ENCODE measurements around the gene RAB27B. TPM values are rescaled to one million over a fixed set of nuclear protein-coding genes. Genes with fewer than 3 reads are reported as not detected.
"Not testable (repeated sequence)": the region's sequence is repeated elsewhere in the genome, so short reads cannot be mapped to it uniquely, and the experiment has no call there.

The RAB27B gene, protein sequence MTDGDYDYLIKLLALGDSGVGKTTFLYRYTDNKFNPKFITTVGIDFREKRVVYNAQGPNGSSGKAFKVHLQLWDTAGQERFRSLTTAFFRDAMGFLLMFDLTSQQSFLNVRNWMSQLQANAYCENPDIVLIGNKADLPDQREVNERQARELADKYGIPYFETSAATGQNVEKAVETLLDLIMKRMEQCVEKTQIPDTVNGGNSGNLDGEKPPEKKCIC
- not detected in 2 replicates for total RNA-seq

DNA sequence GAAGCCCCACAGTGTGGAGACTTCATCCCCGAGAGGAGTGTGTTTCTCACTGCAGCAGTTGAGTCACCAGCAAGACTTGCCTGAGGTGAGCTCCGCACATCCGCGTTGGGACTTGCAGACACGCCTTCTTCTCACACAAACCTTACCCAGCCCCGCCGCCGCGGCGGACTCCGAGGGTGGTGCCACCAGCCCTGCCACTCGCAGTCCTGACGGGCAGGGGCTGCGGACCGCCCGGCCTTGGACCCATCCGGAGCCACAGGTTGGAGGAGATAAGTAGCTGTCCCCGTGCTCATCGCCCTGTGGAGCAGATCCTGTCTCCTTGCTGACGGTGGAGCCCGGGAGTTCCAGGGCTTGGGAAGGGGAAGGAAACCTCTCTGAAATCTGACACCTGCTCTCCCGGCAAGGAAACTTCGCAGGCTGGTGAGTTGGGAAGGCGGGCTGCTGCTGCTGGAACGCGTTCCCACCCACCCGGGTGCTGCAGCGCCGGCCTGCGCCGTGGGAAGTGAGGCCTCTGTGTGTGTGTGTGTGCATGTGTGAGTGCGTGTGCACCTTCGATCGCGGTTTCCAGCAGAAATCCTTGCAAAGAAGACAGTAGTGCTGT, at the start of gene RAB27B:
Gene RAB27B, plus strand, starts transcription at position 197 of the 601 bp plus-strand sequence. CDS start 49,109 bp downstream, outside the sequence.
- DNase-seq (ENCODE audit: low read depth in 2 of 2): peak in 1 of 2 donors; percentile 54

DNA sequence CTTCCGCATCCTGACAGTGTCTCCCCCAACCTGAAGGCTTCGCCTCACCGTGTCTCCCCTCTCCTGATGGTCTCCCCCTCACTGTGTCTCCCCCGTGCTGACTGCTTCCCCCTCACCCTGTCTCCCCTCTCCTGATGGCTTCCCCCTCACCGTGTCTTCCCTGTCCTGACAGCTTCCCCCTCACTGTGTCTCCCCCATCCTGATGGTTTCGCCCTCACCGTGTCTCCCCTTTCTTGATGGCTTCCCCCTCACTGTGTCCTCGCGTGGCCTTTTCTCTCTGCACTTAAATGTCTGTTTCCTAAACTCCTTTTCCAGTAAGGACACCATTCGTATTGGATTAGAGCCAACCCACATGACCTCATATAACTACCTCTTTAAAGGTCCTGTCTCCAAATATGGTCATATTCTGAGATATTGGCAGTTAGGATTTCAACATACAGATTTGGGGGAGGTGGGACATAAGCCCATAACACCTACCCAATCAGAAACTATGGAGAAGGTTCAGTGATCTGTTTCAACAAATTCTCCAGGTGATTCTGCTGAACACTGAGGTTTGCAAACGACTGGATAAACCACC, 47.9 kb upstream of the RAB27B start:
- DNase-seq (ENCODE audit: low read depth in 2 of 2): no peak

DNA sequence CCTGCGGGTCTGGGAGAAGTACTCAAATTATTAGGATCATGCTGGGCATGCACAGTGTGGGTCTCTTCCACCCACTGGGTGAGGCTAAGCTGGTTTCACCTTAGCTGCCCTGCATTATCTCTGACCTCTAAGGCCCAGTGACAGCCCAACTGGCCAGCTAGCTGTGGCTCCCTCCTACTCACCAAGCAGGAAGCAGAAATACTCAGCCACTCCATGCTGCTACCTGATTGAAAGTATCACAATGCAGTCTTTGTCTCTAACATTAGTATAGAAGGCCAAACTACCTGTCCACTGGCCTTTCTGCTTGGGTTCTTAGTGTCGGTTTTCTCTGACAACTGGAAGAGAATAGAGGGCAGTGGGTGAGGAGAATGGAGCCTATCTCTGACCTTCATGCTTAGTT, 47.3 kb upstream of the RAB27B start:
- DNase-seq (ENCODE audit: low read depth in 2 of 2): no peak

DNA sequence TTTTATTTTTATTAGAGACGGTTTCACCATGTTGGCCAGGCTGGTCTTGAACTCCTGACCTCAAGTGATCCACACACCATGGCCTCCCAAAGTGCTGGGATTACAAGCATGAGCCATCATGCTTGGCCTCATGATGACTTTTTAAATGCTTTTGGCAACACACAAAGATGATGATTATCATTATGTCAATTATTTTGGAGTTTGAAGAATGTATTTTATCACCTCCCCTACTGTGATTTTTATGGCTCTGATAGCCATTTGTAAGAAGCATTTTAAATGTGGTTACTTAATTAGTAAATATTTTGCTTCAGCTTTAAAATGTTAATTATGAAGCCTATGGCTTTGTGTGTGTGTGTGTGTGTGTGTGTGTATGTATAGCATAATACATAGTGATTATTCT, 45.1 kb upstream of the RAB27B start:
- no peak for DNase-seq (ENCODE audit: low read depth in 2 of 2)

DNA sequence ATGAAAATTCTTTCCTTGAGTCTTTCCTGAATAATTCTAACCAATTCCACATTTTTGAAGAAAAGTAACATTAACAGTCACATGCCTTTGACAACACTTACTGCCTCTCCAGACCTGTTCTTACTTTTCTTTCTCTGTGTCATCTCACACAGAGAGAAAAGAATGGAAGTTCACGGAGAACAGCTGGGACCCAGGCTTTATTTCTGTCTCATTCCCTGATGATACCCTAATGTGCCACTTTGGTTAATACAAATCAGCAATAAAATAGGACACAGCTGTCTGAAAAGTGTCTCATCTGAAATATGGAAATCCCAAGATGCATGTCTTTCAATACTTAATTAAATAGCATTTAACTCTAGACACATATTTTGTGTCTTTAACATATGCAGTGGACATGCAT, 42.1 kb upstream of the RAB27B start:
- DNase-seq (ENCODE audit: low read depth in 2 of 2): no peak

DNA sequence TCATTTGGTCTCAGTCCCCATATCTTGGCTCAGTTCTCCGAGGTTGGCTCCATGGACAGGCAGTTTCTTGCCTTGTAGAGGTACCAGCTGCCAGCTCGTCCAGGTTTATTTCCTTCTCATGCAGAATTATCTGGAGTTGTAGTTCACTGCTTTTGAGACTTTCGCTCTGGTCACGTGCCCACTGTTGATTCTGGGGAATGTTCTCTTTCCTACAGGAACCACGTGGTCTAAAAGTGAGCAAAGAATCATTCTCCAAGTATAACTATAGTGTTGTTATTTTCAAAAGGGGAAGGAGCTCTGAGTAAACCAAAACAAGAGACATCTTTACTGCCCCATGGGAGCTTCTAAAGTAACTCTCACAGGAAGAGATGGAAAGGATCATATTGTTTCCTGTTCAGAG, 41.2 kb upstream of the RAB27B start:
- DNase-seq (ENCODE audit: low read depth in 2 of 2): no peak

DNA sequence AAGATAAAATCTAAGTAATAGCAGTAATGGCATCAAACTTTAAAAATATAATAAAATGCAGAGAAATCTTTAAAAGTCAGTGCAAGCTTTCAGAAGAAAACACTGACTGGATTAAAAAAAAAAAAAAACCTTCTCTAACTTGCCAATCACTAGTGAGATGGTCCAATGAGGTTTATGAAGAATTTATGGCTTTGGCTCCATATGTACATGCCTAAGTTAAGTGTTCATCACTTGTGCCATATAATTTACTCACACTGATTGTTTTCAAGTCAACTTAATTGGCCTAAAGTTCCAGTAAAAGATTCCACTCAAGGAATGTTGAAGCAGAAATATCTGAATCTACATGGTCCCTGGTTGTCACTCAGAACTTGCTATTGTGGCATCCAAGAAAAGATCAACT, 40.7 kb upstream of the RAB27B start:
- no peak for DNase-seq (ENCODE audit: low read depth in 2 of 2)

DNA sequence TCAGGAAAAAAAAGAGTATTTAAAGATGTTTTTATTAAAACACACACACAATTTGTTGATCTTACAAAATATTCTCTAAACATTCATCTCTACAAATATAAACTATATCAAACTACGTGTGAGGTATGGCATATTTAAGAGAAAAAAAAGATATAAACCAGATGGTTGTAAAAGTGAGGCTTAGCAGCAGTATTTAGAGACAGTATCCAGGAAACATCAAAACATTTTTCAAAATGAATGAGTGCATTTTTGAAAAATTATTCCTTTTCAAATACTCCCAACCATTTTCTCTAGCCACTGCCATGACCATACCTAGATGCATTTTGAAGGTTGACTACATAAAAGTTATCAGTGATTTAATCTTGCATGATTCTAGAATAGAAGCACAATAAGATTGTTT, 38.2 kb upstream of the RAB27B start:
- no peak for DNase-seq (ENCODE audit: low read depth in 2 of 2)

DNA sequence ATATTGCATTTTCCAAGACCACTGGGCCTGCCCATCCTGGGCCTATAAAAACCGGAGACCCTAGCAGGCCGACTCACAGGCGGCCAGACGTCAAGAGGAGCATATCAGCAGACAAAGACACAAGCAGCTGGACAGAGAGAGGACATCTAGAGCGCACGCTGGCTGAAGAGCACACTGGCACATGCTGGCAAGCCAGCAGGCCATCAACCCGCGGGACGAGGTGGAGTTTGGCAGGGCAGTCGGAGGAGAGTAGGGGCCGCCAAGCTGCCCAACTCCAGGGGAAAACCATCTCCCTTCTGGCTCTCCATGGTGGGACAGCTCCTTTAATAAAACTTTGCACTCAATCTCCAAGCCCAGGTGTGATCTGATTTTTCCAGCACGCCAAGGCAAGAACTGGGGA, 36.6 kb upstream of the RAB27B start:
- no peak for DNase-seq (ENCODE audit: low read depth in 2 of 2)

DNA sequence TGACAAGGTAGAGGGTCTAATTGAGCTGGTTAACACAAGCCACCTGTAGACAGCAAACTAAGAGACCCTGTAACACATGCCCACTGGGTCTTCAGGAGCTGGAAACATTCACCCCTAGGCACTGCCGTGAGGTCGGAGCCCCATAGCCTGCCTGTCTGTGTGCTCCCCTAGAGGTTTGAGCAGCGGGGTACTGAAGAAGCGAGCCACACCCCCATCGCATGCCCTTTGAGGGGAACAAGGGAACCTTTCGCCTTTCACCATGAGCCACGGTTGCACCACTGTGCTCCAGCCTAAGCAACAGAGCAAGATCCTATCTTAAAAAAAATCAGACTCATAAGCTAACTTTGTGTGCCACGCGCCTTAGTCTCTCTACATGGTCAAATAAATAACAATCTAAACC, 36.2 kb upstream of the RAB27B start:
- no peak for DNase-seq (ENCODE audit: low read depth in 2 of 2)

DNA sequence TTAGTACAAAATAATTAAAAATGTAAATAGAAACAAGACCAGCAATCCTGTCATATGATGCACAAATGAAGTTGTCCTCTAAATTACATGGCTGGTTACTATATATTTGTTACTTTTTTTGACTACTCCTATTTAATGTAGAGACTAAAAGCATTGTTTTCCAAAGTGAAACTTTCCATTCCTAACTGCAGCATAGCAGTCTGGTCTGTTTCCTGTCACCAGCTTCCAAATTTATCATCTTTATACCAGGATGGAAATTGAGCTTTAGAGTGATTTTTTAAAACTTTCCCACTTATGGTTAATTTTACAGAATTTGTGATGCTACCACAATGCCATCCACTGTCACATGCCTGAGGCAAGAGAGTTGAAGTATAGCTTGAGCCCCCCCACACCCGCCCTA, 33.5 kb upstream of the RAB27B start:
- DNase-seq (ENCODE audit: low read depth in 2 of 2): no peak

DNA sequence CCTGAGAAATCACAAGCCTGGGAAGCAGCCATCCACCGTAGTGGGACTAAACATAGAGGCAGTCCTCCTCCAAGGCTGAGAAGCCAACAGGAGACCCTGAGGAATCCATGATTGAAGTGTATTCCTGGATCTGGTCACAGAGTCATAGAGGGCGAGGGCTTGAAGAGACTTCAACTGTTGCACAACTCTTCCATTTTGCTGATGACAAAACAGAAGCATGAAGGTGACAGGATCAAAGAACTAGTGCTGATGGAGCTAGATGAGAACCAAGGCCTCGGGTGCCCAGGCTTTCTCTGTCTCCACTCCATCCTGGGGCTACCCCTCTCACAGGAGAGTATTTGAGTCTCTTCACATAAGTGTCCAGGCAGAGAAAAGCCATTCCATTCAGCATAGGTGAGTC, 30.1 kb upstream of the RAB27B start:
- DNase-seq (ENCODE audit: low read depth in 2 of 2): no peak

DNA sequence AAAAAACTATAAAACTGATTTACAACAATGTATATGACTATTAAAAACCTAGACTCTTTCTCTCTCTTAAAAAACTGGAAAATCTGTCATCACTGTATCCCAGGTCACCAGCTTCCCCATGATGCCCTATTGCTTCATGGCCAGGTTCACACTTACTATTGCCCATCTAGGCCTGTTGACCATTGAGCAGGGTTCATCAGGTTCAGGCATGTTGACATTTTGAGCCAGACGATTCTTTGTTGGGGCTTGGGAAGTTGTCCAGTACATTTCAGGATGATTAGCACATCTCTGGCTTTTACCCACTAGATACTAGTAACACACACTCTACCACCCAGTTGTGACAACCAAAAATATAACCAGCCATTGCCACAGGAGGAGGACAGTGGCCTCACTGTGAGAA, 26.9 kb upstream of the RAB27B start:
- DNase-seq (ENCODE audit: low read depth in 2 of 2): no peak

DNA sequence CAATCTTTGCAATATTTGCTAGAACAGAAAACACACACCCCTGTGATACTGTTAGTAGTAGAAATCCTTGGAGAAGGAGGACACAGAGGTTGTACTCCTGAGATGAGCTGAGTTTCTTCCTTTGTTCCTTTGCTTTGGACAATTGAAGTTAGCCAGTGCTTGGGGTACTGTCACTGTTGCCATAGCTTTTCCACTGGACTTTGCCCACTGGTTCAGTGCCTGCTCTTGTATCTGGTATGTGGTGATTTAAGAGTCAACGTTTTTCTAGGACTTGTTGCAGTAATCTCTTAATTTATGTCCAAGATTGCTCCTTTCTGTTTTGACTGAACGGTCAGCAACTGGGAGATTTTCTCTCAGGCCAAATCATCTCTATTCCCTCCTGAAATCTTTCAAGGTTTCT, 26.1 kb upstream of the RAB27B start:
- no peak for DNase-seq (ENCODE audit: low read depth in 2 of 2)

DNA sequence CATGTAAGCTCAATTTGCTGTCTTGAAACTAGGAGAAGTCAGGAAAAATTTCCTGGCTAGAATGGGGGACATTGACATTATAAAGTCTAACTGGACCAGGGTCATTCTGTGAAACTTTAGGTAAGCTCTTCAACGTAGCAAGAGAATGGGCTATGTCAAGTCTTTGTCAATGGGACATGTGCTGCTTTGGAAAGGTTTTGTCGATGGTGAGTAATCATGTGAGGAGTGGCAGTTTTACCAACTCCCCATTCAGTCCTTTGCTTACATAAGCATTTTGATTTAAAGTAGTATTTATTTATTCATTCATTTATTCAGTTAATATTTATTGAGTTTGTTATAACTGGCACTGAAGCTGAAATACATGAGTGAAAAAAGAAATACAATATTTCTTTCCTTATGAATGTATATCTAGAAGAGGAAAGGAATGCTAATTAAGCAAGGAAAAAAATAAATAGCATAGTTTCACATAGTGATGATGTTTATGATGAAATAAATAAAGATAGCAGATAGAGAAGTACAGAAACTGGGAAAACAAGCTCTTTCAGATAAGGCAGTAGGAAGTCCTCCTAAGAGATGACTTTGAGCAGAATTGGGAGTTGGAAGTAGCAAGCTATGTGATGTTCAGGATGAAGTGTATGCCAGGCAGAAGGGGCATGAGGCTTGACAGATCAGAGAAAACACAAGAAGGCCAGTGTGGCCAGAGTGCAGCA, 25.4 kb upstream of the RAB27B start:
- no peak for DNase-seq (ENCODE audit: low read depth in 2 of 2)

DNA sequence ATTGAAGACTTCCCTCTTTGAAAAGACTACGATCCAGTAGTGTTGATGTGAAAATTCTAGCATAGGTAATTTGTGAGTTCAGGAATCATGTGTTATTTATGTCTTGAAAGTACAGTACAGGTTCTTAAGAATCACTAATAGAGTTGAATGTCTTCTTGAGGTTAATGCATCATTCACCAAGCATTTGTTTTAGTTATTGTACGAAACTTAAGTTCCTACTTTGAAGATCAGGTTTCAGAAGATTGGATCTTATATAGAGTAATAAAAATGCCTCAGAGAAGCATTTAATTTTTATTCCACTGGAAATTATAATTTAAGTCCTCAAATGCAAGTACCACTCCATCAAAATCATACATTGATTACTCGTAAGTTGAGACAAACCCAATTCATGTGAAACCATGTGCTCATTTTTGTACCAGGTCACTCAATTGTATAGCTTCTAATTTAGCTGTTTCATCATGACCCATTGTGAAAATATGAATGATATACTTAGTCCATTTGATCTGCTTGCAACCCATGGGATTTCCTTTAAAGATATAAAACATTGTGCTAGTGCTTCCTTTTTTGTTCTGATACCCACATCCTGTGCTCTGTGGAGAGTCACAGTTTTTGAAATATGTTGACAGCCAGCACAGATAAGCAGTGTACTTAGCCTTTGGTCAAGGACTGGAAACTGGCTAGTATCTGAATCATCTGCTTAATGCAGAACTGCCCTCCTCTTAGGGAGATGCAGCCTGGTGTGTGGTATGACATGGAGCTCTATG, 22.5 kb upstream of the RAB27B start:
- DNase-seq (ENCODE audit: low read depth in 2 of 2): peak in 1 of 2 donors; percentile 19

DNA sequence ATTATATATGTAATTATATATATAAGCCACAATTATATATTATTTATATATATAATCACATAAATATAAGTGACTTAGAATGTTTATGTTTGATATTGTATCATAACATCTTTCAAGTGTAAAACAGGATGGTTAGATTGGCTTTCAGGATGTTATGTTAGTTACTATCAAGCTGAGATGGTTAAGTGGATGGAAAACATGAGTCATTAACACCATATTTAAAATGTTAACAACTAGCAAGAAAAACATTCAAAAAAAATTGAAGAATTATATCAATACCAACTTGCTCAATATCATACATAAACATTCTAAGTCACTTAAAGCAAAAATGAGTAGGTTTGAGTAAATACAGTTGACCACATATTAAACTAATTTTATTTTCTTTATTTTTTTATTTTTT, 21.8 kb upstream of the RAB27B start:
- peak in 1 of 2 donors; percentile 5 for DNase-seq (ENCODE audit: low read depth in 2 of 2)

DNA sequence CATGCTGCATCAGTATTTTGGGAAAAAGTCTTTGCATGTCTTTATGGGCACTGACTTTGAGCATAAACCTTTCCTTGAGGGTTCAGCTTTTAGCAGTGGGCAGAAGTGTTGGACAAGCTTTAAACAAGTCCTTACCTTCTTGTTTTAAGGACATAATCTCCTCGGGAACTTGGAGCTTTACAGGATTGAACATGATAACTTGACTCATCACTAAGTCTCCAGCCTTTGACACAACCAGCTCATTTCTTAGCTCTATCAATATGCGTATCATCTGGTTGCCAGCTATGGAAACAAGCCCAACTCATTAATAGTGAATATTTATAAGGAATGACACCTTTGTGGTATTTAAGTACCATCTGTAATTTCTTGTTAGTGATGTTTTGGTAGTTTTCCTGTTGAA, 21.0 kb upstream of the RAB27B start:
- DNase-seq (ENCODE audit: low read depth in 2 of 2): no peak

DNA sequence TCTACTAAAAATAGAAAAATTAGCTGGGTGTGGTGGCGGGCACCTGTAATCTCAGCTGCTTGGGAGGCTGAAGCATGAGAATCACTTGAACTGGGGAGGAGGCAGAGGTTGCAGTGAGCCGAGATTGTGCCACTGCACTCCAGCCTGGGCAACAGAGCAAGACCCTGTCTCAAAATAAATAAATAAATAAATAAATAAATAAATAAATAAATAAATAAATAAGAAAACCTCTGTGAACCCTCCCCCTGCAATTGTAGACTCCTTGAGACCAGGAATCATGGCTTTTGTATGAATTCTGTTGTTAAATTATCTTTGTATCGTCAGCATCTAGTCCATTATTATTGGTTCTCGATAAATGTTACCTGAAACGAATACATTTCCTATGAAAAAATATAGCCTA, 17.6 kb upstream of the RAB27B start:
- DNase-seq (ENCODE audit: low read depth in 2 of 2): not testable (repeated sequence)

DNA sequence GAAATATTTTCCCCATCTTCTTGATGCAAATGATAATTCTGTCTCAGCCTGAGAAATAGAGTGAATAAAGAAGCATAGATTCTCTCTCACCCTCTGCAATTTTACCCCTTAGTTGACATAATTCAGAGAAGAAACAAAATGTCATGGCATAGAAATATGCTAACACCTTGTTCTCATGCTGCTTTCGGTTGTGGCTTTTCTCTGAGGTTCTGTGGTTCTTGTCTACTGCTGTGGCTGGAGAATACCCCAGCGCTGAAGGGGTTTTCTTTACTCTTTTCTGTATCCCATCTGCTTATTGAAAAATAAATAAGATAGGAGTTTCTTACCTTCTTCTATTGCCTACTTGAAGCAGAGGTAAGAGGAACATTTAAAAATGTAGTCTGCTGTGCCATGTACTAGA, 15.4 kb upstream of the RAB27B start:
- DNase-seq (ENCODE audit: low read depth in 2 of 2): no peak

DNA sequence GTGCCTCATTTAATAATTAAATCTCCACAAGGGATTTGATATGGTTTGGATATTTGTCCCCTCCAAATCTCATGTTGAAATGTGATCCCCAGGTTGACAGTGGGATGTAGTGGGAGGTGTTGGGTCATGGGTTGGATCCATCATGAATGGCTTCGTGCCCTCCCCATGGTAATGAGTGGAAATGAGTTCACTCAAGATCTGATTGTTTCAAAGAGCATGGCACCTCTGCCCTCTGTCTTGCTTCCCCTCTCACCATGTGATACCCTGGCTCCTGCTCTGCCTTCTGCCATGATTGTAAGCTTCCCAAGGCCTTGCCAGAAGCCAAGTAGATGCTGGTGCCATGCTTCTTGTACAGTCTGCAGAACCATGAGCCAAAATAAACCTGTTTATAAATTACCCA, 15.0 kb upstream of the RAB27B start:
- no peak for DNase-seq (ENCODE audit: low read depth in 2 of 2)

DNA sequence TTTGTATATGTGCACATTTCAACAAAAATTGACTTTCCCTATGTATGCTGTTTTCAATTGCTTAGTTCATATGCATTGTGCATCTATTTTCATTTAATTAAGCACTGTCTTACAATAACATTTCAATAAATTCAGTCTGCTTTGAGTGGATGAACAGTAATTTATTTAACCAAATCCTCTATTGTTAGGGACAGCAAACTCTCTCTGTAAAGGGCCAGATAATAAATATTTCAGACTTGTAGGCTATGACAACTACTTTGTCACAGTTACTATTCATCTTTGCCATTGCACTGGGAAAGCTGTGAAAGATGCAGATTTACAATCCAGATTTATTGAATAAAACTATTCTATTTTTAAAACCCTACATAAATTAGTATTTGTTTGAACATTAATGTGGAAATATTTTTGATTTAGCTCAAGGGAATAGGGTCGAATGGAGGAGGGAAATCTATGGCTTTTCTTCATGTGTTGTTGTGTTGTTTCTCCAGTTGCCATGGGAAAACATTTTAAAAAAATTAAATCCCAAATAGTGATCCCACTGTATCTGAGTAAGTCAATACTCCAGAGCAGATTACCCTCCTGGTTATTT, 14.2 kb upstream of the RAB27B start:
- no peak for DNase-seq (ENCODE audit: low read depth in 2 of 2)

All from dermis microvascular lymphatic vessel endothelial cell (primary cell).